Pulmonary artery endothelial cell (primary cell): ENCODE results near the gene MRPS7. TPM values are rescaled to one million over a fixed set of nuclear protein-coding genes. Genes with fewer than 3 reads are reported as not detected.
"Not testable (repeated sequence)": the region's sequence is repeated elsewhere in the genome, so short reads cannot be mapped to it uniquely, and the experiment has no call there.

Experiments
- DNase-seq: peaks from one replicate; pipeline ENCODE4 v3.0.0-alpha.2; 2011; ENCODE audit warnings: low read depth, low spot score
- total RNA-seq: library from RNA; depleted of rRNA; stranded (reverse); fragments of >200 nt; gene quantifications from 2 replicates; pipeline ENCODE4 v1.2.3, GENCODE V29; 2014

Gene MRPS7
- total RNA-seq, 1 donor from 2014 or later = 75.8 TPM

- DNase-seq = no peak
Measured at GRCh38 chr17:75271233-75271954, 9.7 kb downstream of the MRPS7 start.

- no peak for DNase-seq
Measured at GRCh38 chr17:75271955-75272847, 10.5 kb downstream of the MRPS7 start.

GRCh38 chr17:75272848-75273184 lies 11.1 kb downstream of the MRPS7 start:
- no peak for DNase-seq

- DNase-seq = no peak
Measured at GRCh38 chr17:75273977-75274708, 12.5 kb downstream of the MRPS7 start.

DNA sequence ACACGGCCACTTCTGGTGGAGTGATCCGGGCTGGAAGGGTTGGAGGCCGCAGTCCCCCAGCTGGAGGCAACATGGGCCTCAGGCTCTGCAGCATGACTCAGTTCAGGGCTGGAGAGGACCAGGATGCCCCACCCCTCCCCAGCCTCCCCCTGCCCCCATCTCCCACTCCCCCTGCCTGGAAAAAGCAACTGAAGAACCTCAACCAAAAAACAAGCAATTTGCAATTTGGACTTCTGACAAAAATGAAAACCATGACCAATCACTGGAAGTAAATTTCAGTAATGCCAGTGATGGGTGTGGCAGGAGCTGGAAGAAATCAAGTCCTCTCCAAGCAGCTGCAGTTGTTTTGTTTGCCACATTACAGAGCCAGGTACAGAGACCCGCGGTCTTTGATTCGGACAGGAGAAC lies 16.0 kb downstream of the MRPS7 start:
- DNase-seq = no peak

- DNase-seq = not testable (repeated sequence)
Measured at GRCh38 chr17:75280189-75280588, 18.5 kb downstream of the MRPS7 start.

- DNase-seq = no peak
Measured at GRCh38 chr17:75285123-75285522, 23.4 kb downstream of the MRPS7 start.

- no peak for DNase-seq
Measured at GRCh38 chr17:75287221-75287620, 25.5 kb downstream of the MRPS7 start.

DNA sequence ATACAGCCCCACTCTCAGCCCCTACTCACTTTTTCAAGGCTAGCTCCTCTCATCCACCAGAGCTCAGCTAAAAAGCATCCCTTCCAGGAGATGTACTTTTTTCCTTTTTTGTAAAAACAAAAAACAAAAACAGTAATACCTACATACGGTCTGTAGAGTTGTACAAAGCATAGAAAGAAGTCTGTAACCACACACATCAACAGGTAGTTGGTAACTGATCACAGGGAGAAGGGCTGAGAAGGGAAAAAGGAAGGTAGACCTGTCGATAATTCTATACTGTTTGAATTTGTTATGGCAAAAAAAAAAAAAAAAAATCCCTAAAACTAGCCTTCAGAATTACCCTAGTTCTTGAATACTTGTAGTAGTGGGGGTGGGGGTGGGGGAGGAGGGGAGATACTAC lies 26.7 kb downstream of the MRPS7 start:
- DNase-seq = no peak

GRCh38 chr17:75288770-75289114 lies 27.1 kb downstream of the MRPS7 start:
- DNase-seq = no peak

- DNase-seq = peak; percentile 96
Measured at GRCh38 chr17:75289115-75289831, 27.6 kb downstream of the MRPS7 start, which contains the start of gene SLC25A19. Gene SLC25A19 (minus strand): TSS chr17:75289433. CDS start chr17:75286764, 2,669 bp downstream.

DNA sequence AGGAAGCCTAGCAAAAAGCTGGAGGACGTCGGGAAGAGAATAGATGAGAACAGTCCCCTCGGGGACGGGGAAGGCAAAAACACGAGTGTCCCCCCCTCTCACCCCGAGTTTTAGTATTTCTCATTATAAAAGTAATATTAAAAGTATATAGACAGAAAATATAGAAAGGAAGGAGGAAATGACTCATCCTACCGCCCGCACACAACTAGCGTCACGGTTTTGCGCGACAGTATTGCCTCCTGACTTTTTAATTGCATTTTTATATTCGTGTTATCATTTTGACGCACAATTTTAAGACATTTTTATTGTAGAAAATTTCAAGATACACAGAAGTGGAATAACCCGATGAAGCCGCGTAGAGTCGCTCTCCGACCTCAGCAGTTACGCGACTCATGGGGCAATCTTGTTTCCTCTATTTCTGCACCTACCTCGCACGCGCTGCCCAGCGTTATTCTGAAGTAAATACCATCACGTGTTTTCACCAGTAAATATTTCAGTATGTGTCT lies 28.2 kb downstream of the MRPS7 start:
- no peak for DNase-seq

DNA sequence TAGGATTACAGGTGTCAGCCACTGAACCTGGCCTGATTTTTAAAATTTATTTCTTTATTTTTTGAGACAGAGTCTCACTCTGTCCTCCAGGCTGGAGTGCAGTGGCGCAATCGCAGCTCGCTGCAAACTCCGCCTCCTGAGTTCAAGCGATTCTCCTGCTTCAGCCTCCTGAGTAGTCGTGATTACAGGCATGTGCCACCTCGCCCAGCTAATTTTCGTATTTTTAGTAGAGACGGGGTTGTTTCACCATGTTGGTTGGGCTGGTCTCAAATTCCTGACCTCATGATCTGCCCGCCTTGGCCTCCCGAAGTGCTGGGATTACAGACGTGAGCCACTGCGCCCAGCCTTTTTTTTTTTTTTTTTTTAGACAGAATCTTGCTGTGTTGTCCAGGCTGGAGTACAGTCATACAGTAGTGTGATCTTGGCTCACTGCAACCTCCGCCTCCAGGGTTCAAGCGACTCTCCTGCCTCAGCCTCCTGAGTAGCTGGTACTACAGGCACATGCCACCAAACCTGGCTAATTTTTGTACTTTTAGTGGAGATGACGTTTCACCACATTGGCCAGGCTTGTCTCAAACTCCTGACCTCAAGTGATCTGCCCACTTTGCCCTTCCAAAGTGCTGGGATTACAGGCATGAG lies 31.2 kb downstream of the MRPS7 start:
- not testable (repeated sequence) for DNase-seq

DNA sequence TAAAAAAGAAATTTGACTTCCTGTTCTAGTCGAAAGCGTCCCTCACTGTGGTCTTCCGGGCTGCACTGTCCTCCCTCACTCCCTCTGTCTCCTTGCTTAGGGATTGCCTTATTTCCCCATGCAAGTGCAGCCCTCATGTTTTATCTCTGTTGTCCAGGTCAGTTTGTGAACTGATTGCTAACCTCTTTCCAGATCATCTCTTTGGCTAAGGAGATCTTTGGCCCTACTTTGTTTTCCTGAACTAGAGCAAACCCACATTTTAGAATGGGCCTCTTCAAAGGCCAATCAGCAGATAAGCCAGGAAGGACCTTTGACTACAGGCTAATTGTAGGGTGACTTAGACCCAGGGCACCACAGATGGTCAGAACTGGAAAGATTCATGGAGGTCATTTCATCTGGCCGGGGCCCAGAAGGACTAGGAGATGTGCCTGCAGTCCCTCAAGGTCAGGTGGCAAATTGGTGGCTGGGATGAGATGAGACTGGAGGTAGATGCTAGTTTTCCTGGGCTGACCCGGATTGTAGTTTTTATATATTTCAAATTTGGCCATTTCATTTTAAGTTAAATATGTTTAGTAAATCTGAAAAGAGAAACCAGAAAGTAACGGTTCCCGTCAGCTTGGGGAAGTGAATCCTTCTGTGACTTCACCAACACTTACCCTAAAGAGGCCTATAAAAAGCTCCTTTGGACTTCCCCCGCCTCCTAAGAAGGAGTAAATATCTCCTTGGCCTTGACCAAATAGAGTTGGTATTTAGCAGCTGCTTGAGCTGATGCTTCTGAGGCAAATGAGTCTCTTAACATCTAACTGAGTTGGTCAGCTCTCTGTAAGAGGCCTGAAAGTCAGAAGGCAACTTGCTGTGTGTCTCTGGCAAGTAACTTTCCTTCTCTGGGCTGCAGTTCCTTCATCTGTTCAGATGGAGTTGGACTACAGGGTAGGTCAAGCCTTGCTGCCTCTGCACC lies 33.8 kb downstream of the MRPS7 start:
- DNase-seq = no peak

GRCh38 chr17:75300280-75300679 lies 38.6 kb downstream of the MRPS7 start:
- DNase-seq = no peak

DNA sequence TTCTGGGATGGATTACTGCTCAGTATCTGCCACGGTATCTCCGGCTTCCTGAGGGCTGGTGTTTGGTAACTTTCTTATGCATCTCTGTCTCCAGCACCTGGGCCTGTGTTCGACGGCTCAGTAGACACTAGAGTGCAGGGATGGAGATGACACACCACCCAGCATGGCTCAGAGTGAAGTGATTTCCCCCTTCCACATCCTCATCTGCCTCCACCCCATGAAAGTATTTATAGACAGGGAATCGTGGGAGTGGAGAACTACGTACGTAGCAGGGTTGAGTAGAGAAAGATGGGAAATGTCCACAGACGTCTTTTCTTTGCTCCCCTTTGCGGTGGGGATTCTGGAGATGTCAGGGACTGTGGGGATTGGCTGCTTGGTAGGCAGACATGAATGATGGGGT lies 39.4 kb downstream of the MRPS7 start:
- DNase-seq = no peak

GRCh38 chr17:75301502-75302206 lies 40.0 kb downstream of the MRPS7 start:
- no peak for DNase-seq

- no peak for DNase-seq
Measured at GRCh38 chr17:75307957-75308731, 46.5 kb downstream of the MRPS7 start.
